Sigmoid colon (tissue), 7 donors: ENCODE measurements around the gene CFAP97. TPM values are rescaled to one million over a fixed set of nuclear protein-coding genes. Genes with fewer than 3 reads are reported as not detected.
A peak's percentile ranks its signal among the peaks of the same experiment; 100 is the strongest.

Experiments
- DNase-seq: peaks from one replicate; pipeline ENCODE4 v3.0.0-alpha.2; 2019
- H3K27ac ChIP-seq, 4 donors: fragments of 200-600 bp; sonication (generic); one replicate each; pipeline ENCODE4 v1.5.1; 2016 to 2019; ENCODE audit warnings: mild to moderate bottlenecking in 1 of 4
- H3K27me3 ChIP-seq, 3 donors: fragments of 200-600 bp; sonication (generic); one replicate each; pipeline ENCODE4 v1.5.1; 2019; ENCODE audit warnings: mild to moderate bottlenecking in 1 of 3
- H3K36me3 ChIP-seq, 4 donors: fragments of 200-600 bp; sonication (generic); one replicate each; pipeline ENCODE4 v1.5.1; 2016 to 2019
- H3K4me1 ChIP-seq, 4 donors: fragments of 200-600 bp; sonication (generic); one replicate each; pipeline ENCODE4 v1.5.1; 2017 to 2019
- H3K4me3 ChIP-seq, 4 donors: fragments of 200-600 bp; sonication (generic); one replicate each; pipeline ENCODE4 v1.5.1; 2017 to 2019; ENCODE audit warnings: mild to moderate bottlenecking in 2 of 4, moderate library complexity in 1 of 4
- H3K9me3 ChIP-seq, 4 donors: fragments of 200-600 bp in 3 of 4; sonication (generic) in 3 of 4; one replicate each; pipeline versions ENCODE4 v1.5.1 to v1.6.1; 2013 to 2019
- EP300 ChIP-seq, 4 donors: sonication (generic); formaldehyde crosslinking; IDR thresholded peaks; one replicate each; pipeline ENCODE4 v1.6.1; 2017; ENCODE audit warnings: antibody characterized with exemption in 4 of 4
- POLR2A ChIP-seq, 2 donors: fragments of 450-650 bp; IDR thresholded peaks; one replicate each; pipeline ENCODE4 v1.6.1; 2016; ENCODE audit warnings: antibody characterized with exemption in 2 of 2, mild to moderate bottlenecking in 2 of 2, moderate library complexity in 2 of 2
- POLR2AphosphoS5 ChIP-seq, 4 donors: sonication (generic); formaldehyde crosslinking; IDR thresholded peaks; one replicate each; pipeline ENCODE4 v1.6.1; 2017; ENCODE audit warnings: antibody characterized with exemption in 4 of 4
- WGBS, 2 donors: extraction: QIAGEN DNeasy Blood & Tissue Kit; methylation state at CpG; one replicate each; pipeline ENCODE4 v1.1.7; 2013; 5-methylcytosine and 5-hydroxymethylcytosine counted together
- intact Hi-C: fragments of 100-400 bp; cut with DNase I; formaldehyde crosslinking; loops from one replicate; pipeline ENCODE4 v1.15.1; 2023
- polyA plus RNA-seq, 3 donors: library from polyadenylated mRNA; stranded (reverse); fragments of 200-250 nt; gene quantifications; one replicate each; pipeline ENCODE4 v1.2.3, GENCODE V29; 2013
- total RNA-seq, 4 donors: library from RNA; depleted of rRNA; stranded (reverse); fragments of >200 nt; gene quantifications; one replicate each; pipeline ENCODE4 v1.1.0, GENCODE V29; 2016
- TF ChIP-seq, protein P1 (sequence below), 4 experiments: fragments of 450-650 bp in 3 of 4; fragments of 200-600 bp in 1 of 4; IDR thresholded peaks; one replicate each; pipeline ENCODE4 v1.5.1; 2016 to 2019; ENCODE audit warnings: antibody characterized with exemption in 4 of 4, mild to moderate bottlenecking in 3 of 4, moderate library complexity in 2 of 4
- donor health status: healthy with polysubstance abuse.
- donor health status: Bipolar disorder and iron deficiency.
- donor health status: healthy.

The CFAP97 gene
- total and polyA plus RNA-seq, 7 donors = 4.4 to 46.4 (median 33.8) TPM

DNA sequence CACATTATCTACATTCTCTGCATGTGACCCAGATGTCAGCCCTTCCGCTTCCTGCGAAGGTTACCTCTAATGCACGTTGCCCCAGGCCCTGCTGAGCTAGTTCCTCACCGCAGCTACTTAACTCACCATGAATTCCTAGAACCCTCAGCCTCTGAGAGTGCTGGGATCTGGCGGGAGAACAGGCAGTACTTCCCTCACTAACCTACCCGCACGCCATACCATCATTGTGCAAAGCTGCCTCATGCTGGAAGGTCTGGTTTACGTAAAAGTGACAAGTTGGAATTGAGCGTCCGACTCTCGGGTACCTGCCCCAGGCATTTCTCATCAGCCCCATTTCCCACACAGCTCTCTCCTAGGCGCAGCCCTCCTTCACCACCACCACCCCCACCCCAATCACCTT lies 54.4 kb downstream of the CFAP97 start:
- TF ChIP-seq EP300 (IDR thresholded peaks at IDR 0.05) (peak in 2 of 4 donors; percentile 8 to 24), POLR2A (IDR thresholded peaks at IDR 0.05) (no peak), POLR2AphosphoS5 (IDR thresholded peaks at IDR 0.05) (peak in 3 of 4 donors; percentile 51 to 66 (median 54))
- peak; percentile 70 for DNase-seq
- Histone ChIP-seq H3K27ac (peak overlapping the region in 3 of 4 donors; percentile 45 to 57 (median 56)), H3K36me3 (peaks cover 0 to 32% (median 4%) of the 10 kb centered on the region in 4 donors), H3K27me3 (no peaks in the 10 kb centered on the region), H3K9me3 (no peaks in the 10 kb centered on the region), H3K4me1 (peaks cover 0 to 36% (median 31%) of the 10 kb centered on the region in 4 donors), H3K4me3 (no peak overlapping the region)
- 93 to 96% methylated on average over 12 of the region's 12 CpGs for WGBS, 2 donors
- intact Hi-C loops = loop anchor here (5.0 to 10.0 kb wide), 5 partner anchors 33 to 1645 kb away; partner anchors contain the start of genes ANKRD37, ING2 and LRP2BP

DNA sequence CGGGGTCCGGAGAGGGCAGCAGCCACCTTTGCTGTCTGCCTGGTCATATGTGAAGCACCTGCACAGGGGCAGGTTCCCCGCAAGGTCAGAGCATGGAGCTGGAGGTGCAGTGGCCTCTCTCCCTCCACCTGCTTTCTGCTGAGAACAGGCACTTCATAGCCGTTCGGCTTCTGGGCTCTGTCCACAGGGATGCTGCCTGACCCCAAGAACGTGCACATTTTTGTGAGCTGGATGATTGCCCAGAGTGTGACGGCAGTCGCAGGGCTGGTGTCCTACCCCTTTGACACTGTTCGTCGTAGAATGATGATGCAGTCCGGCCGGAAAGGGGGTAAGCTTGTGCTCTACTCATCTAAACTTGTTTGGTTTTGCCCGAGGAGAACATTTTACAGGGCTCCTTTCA lies 58.2 kb downstream of the CFAP97 start:
- Histone ChIP-seq H3K27me3 (no peaks in the 10 kb centered on the region), H3K9me3 (no peaks in the 10 kb centered on the region), H3K27ac (peak overlapping the region; percentile 88 to 98 (median 94)), H3K4me3 (peak overlapping the region in 3 of 4 donors; percentile 60 to 78 (median 78)), H3K4me1 (peaks cover 0 to 51% (median 43%) of the 10 kb centered on the region in 4 donors), H3K36me3 (peaks cover 0 to 25% (median 4%) of the 10 kb centered on the region in 4 donors)
- WGBS, 2 donors = 90% methylated on average over 13 of the region's 13 CpGs
- TF ChIP-seq EP300 (IDR thresholded peaks at IDR 0.05) (peak in 1 of 4 donors; percentile 55), POLR2AphosphoS5 (IDR thresholded peaks at IDR 0.05) (peak in 3 of 4 donors; percentile 47 to 60 (median 52))
- TF ChIP-seq, protein P1, sequence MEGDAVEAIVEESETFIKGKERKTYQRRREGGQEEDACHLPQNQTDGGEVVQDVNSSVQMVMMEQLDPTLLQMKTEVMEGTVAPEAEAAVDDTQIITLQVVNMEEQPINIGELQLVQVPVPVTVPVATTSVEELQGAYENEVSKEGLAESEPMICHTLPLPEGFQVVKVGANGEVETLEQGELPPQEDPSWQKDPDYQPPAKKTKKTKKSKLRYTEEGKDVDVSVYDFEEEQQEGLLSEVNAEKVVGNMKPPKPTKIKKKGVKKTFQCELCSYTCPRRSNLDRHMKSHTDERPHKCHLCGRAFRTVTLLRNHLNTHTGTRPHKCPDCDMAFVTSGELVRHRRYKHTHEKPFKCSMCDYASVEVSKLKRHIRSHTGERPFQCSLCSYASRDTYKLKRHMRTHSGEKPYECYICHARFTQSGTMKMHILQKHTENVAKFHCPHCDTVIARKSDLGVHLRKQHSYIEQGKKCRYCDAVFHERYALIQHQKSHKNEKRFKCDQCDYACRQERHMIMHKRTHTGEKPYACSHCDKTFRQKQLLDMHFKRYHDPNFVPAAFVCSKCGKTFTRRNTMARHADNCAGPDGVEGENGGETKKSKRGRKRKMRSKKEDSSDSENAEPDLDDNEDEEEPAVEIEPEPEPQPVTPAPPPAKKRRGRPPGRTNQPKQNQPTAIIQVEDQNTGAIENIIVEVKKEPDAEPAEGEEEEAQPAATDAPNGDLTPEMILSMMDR (IDR thresholded peaks at IDR 0.05) = no peak
- intact Hi-C loops = loop anchor here (2.0 to 10.0 kb wide), 6 partner anchors 37 to 1641 kb away; partner anchors contain the start of genes ANKRD37, CFAP97, ING2 and LRP2BP
- DNase-seq = peak; percentile 82

DNA sequence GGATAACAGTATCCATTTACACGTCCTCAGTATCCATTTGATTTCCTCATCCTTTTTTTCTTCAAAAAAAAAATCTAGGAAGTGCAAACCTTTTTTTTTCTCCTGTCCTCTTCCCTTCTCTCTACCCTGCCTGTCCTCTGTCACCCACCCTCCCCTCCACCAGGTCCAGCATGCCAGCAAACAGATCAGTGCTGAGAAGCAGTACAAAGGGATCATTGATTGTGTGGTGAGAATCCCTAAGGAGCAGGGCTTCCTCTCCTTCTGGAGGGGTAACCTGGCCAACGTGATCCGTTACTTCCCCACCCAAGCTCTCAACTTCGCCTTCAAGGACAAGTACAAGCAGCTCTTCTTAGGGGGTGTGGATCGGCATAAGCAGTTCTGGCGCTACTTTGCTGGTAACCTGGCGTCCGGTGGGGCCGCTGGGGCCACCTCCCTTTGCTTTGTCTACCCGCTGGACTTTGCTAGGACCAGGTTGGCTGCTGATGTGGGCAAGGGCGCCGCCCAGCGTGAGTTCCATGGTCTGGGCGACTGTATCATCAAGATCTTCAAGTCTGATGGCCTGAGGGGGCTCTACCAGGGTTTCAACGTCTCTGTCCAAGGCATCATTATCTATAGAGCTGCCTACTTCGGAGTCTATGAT lies 59.1 kb downstream of the CFAP97 start:
- TF ChIP-seq POLR2AphosphoS5 (IDR thresholded peaks at IDR 0.05) (peak in 1 of 4 donors; percentile 20), POLR2A (IDR thresholded peaks at IDR 0.05) (no peak)
- TF ChIP-seq, protein P1 (IDR thresholded peaks at IDR 0.05) = no peak
- Histone ChIP-seq H3K27me3 (no peaks in the 10 kb centered on the region), H3K27ac (peak overlapping the region; percentile 88 to 98 (median 94)), H3K4me3 (peak overlapping the region; percentile 6 to 78 (median 69)), H3K4me1 (peaks cover 0 to 51% (median 43%) of the 10 kb centered on the region in 4 donors), H3K9me3 (no peaks in the 10 kb centered on the region), H3K36me3 (peaks cover 0 to 25% (median 4%) of the 10 kb centered on the region in 4 donors)
- 91 to 93% methylated on average over 16 of the region's 16 CpGs for WGBS, 2 donors
- intact Hi-C loops = loop anchor here (2.0 to 10.0 kb wide), 6 partner anchors 38 to 1640 kb away; partner anchors contain the start of genes ANKRD37, CFAP97, ING2 and LRP2BP
- DNase-seq = no peak

DNA sequence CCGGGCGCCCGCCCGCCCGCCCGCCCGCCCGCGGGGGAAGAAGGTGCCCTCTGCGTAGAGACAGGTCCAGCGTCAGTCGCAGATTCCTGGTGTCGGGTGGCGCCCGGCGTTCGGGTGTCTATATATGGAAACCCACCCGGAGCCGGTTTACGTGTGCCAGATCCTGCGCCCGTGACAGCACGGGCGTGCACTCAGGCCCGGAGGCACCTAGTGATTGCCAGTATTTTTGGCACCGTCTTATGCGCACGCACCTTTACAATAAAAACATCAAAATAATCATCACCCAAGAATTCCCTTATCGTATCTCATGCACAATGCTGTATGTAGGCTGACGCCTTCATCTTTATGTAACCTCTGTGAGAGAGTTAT lies 60.2 kb downstream of the CFAP97 start:
- intact Hi-C loops = loop anchor here (10.0 kb wide), 3 partner anchors 201 to 1639 kb away; partner anchors contain the start of genes ANKRD37, ING2 and LRP2BP
- DNase-seq = peak; percentile 96
- peaks cover 0 to 41% (median 34%) of the 10 kb centered on the region in 4 donors for H3K4me1 ChIP-seq
- peaks cover 0 to 25% (median 4%) of the 10 kb centered on the region in 4 donors for H3K36me3 ChIP-seq
- peak in 3 of 4 donors; percentile 21 to 91 (median 64) for TF ChIP-seq EP300 (IDR thresholded peaks at IDR 0.05)
- TF ChIP-seq, protein P1 (IDR thresholded peaks at IDR 0.05) = no peak
- peak; percentile 8 to 47 for TF ChIP-seq POLR2A (IDR thresholded peaks at IDR 0.05)
- peak; percentile 35 to 85 (median 69) for TF ChIP-seq POLR2AphosphoS5 (IDR thresholded peaks at IDR 0.05)
- 1 to 2% methylated on average over 30 of the region's 30 CpGs for WGBS, 2 donors
- peak overlapping the region; percentile 88 to 98 (median 94) for H3K27ac ChIP-seq
- H3K27me3 ChIP-seq = no peaks in the 10 kb centered on the region
- peak overlapping the region; percentile 60 to 81 (median 78) for H3K4me3 ChIP-seq
- H3K9me3 ChIP-seq = no peaks in the 10 kb centered on the region
